ENCODE measurements around the gene DNPEP. TPM values are rescaled to one million over a fixed set of nuclear protein-coding genes. Genes with fewer than 3 reads are reported as not detected.
A peak's percentile ranks its signal among the peaks of the same experiment; 100 is the strongest.

Gene DNPEP
- total RNA-seq, 1 donor from 2014 or later, result 69.9 TPM

- TF ChIP-seq CTCF (IDR thresholded peaks at IDR 0.05), result no peak
- H3K4me1 ChIP-seq, result no peaks in the 10 kb centered on the region
- no peaks in the 10 kb centered on the region for H3K36me3 ChIP-seq
- intact Hi-C loops (cut with DNase I), result no loop called here
- no peak within 1 kb of the TSS for H3K27ac ChIP-seq
- H3K4me3 ChIP-seq, result no peak within 1 kb of the TSS
- H3K27me3 ChIP-seq, result peaks cover 44% of the 10 kb centered on the region
- DNase-seq, result no peak
- no peak for ATAC-seq
- H3K9me3 ChIP-seq, result no peaks in the 10 kb centered on the region
Observed at GRCh38 chr2:219332542-219332941, 55.2 kb downstream of the DNPEP start, which contains the start of gene RESP18. TSS of gene RESP18 (minus strand) at chr2:219332744.

- Histone ChIP-seq H3K27me3 (peaks cover 44% of the 10 kb centered on the region), H3K27ac (no peak overlapping the region), H3K9me3 (no peaks in the 10 kb centered on the region), H3K36me3 (no peaks in the 10 kb centered on the region), H3K4me1 (no peaks in the 10 kb centered on the region), H3K4me3 (no peak overlapping the region)
- intact Hi-C loops (cut with DNase I), result no loop called here
- TF ChIP-seq CTCF (IDR thresholded peaks at IDR 0.05), result no peak
- DNase-seq (no peak), ATAC-seq (peak; percentile 81)
Observed at GRCh38 chr2:219331560-219332213, 56.0 kb downstream of the DNPEP start.

- no peak overlapping the region for H3K27ac ChIP-seq
- no peaks in the 10 kb centered on the region for H3K4me1 ChIP-seq
- ATAC-seq (no peak), DNase-seq (no peak)
- H3K27me3 ChIP-seq, result peaks cover 17% of the 10 kb centered on the region
- H3K36me3 ChIP-seq, result no peaks in the 10 kb centered on the region
- H3K9me3 ChIP-seq, result no peaks in the 10 kb centered on the region
- intact Hi-C loops (cut with DNase I), result no loop called here
- no peak overlapping the region for H3K4me3 ChIP-seq
- TF ChIP-seq CTCF (IDR thresholded peaks at IDR 0.05), result no peak
Observed at GRCh38 chr2:219327719-219328118, 60.0 kb downstream of the DNPEP start.

- intact Hi-C loops (cut with DNase I), result no loop called here
- peaks cover 7% of the 10 kb centered on the region for H3K27me3 ChIP-seq
- no peak for TF ChIP-seq CTCF (IDR thresholded peaks at IDR 0.05)
- ATAC-seq, result no peak
- H3K9me3 ChIP-seq, result no peaks in the 10 kb centered on the region
- H3K27ac ChIP-seq, result no peak overlapping the region
- H3K4me3 ChIP-seq, result no peak overlapping the region
- no peaks in the 10 kb centered on the region for H3K36me3 ChIP-seq
- DNase-seq, result no peak
- H3K4me1 ChIP-seq, result no peaks in the 10 kb centered on the region
Observed at GRCh38 chr2:219325657-219326315, 61.9 kb downstream of the DNPEP start.

GRCh38 chr2:219325136-219325535 lies 62.6 kb downstream of the DNPEP start:
- H3K27ac ChIP-seq, result no peak overlapping the region
- no peaks in the 10 kb centered on the region for H3K9me3 ChIP-seq
- H3K27me3 ChIP-seq, result peaks cover 7% of the 10 kb centered on the region
- H3K4me3 ChIP-seq, result no peak overlapping the region
- H3K36me3 ChIP-seq, result no peaks in the 10 kb centered on the region
- intact Hi-C loops (cut with DNase I), result no loop called here
- no peak for TF ChIP-seq CTCF (IDR thresholded peaks at IDR 0.05)
- no peak for ATAC-seq
- DNase-seq, result no peak
- H3K4me1 ChIP-seq, result no peaks in the 10 kb centered on the region

Data from upper lobe of right lung (tissue), 1 donor.